ENCODE measurements around the gene TPD52L1.
A peak's percentile ranks its signal among the peaks of the same experiment; 100 is the strongest.

Gene TPD52L1

DNA sequence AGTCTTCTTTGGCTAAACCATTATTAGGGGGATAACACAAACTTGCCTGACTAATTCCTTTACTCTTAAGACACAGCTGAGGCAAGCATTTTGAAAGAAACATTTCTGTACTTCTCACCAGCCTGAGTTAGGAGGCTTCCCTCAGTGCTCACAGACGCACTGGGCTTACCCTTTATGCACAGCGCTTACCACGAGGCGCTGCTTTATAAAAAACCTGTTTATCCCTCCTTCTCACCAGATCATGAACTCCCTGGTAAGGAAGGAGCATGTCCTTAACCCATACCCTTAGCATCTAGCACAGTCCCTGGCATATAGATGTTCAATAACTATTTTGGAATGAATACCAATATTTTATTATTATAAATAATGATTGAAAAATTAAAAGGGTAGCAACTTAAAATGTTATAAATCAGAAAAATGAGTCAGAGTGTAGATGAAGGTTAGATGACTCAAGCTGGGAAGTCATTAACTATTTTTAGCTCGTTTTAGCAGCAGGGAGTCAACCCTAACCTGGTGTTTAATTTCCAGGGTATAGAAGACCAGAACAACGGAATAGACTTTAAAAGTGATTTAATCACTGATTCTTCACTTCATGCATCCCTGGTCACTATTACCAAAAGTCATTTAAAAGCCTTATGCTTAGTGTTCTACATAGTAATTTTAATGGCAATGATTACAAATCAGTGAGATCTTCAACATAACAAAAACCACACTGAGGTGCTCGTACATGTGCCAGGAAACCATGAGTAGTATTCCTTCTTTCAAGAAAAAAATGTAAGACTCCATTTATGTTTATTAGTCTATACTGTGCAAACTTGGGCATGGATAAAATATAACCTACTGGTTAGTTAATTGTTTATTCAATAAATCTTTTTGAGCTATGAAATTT lies 4.1 kb upstream of the TPD52L1 start:
- TF ChIP-seq, protein P1, sequence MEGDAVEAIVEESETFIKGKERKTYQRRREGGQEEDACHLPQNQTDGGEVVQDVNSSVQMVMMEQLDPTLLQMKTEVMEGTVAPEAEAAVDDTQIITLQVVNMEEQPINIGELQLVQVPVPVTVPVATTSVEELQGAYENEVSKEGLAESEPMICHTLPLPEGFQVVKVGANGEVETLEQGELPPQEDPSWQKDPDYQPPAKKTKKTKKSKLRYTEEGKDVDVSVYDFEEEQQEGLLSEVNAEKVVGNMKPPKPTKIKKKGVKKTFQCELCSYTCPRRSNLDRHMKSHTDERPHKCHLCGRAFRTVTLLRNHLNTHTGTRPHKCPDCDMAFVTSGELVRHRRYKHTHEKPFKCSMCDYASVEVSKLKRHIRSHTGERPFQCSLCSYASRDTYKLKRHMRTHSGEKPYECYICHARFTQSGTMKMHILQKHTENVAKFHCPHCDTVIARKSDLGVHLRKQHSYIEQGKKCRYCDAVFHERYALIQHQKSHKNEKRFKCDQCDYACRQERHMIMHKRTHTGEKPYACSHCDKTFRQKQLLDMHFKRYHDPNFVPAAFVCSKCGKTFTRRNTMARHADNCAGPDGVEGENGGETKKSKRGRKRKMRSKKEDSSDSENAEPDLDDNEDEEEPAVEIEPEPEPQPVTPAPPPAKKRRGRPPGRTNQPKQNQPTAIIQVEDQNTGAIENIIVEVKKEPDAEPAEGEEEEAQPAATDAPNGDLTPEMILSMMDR (IDR thresholded peaks at IDR 0.05; ENCODE audit: control extremely low read depth, extremely low read depth, low read depth, missing control alignments), result no peak
- DNase-seq (ENCODE audit: extremely low spot score), result no peak
- POLR2A ChIA-PET, result no interaction called here
- CTCF ChIA-PET, result interaction anchor here (1.5 to 2.3 kb wide), 2 partner anchors 31 to 35 kb away, joined by 3 to 7 read pairs; no protein-coding TSS in a partner anchor

DNA sequence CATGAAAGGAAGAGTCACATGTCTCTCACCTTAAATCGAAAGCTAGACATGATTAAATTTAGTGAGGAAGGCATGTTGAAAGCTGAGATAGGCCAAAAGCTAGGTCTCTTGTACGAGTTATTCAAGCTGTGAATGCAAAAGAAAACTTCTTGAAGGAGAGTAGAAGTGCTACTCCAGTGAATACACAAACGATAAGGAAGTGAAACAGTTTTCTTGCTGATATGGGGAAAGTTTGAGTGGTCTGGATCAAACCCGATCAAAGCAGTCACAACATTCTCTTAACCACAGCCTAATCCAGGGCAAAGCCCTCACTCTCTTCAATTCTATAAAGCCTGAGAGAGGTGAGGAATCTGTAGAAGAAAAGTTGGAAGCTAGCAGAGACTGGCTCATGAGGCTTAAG lies 1.9 kb upstream of the TPD52L1 start:
- ChIA-PET POLR2A (no interaction called here), CTCF (interaction anchor here (1.3 to 3.3 kb wide), 5 partner anchors 14 to 44 kb away, joined by 3 to 10 read pairs (median 4); no protein-coding TSS in a partner anchor)
- no peak for DNase-seq (ENCODE audit: extremely low spot score)
- TF ChIP-seq, protein P1 (IDR thresholded peaks at IDR 0.05; ENCODE audit: control extremely low read depth, extremely low read depth, low read depth, missing control alignments), result no peak

DNA sequence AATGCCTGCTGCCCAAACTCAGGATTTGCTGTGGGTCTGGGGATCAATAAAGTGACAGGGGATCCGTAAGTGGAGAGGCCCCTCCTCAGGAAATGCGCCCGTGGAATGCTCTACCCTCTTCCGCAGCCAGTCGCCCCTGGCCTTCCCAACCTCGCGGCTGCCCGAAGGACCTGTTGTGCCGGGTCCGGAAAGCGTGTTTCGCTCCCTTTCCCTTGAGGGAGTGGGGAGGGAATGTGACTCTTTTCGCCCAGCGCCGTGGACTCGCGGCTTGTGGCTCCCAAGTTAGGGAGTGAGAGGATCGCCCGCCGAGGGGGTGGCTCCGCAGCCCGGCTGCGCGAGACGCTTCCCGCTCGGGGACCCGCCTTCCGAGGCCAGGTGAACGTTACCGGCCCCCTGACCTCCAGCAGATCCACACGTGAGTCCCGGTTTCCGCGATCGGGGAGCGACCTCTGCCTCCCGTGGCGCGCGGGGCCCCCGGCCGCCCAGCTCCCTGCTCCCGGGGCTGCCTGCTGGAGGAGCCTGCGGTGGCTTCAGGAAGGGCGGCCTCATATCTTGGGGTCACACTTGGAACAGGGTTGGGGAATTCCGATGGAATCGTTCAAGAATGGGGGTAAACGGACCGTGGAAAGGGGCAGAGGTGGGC lies 666 bp downstream of the TPD52L1 start:
- TF ChIP-seq, protein P1 (IDR thresholded peaks at IDR 0.05; ENCODE audit: control extremely low read depth, extremely low read depth, low read depth, missing control alignments), result no peak
- ChIA-PET POLR2A (no interaction called here), CTCF (interaction anchor here (0.6 to 3.3 kb wide), 14 partner anchors 9 to 615 kb away, joined by 3 to 14 read pairs (median 4); no protein-coding TSS in a partner anchor)
- peak; percentile 19 for DNase-seq (ENCODE audit: extremely low spot score)

DNA sequence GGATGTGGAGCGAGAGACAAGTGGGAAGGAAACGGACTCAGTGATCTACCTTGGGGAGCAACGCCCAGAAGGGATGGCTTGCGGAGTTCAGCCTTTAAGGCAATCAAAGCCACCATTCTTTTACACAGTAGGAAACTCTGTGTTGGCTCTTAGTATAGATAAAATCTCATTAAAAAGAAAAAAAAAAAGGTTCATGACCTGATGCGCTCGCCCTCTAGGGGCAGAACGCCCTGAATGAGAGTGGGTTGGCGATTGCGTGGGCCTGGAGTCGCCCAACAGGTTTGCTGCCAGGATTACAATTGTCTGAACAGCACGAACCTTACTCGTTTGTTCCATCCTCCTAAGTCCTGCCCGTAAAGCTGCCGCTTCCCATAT lies 1.2 kb downstream of the TPD52L1 start:
- TF ChIP-seq, protein P1 (IDR thresholded peaks at IDR 0.05; ENCODE audit: control extremely low read depth, extremely low read depth, low read depth, missing control alignments), result no peak
- ChIA-PET POLR2A (no interaction called here), CTCF (interaction anchor here (1.4 kb wide), 1 partner anchor 39 kb away, joined by 3 read pairs; no protein-coding TSS in a partner anchor)
- peak; percentile 18 for DNase-seq (ENCODE audit: extremely low spot score)

DNA sequence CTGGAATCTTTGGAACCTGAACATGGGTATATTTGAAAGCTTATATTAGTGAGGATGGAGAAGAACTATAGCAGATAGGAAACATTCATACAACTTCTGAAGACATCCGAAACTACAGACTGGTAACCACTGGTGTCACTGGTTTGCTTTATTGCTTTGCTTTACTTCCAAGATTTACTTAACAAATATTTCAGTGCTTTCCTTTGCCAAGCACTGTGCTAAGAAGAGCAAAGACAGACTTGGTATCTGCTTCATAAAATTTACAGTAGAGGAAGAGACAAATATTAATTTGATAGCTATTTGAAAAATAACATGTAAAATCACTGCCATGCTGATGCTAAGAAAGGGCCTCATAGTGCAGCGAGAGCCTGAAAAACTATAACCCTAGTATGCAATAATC lies 1.8 kb downstream of the TPD52L1 start:
- TF ChIP-seq, protein P1 (IDR thresholded peaks at IDR 0.05; ENCODE audit: control extremely low read depth, extremely low read depth, low read depth, missing control alignments), result no peak
- CTCF ChIA-PET, result no interaction called here
- DNase-seq (ENCODE audit: extremely low spot score), result no peak
- POLR2A ChIA-PET, result no interaction called here

DNA sequence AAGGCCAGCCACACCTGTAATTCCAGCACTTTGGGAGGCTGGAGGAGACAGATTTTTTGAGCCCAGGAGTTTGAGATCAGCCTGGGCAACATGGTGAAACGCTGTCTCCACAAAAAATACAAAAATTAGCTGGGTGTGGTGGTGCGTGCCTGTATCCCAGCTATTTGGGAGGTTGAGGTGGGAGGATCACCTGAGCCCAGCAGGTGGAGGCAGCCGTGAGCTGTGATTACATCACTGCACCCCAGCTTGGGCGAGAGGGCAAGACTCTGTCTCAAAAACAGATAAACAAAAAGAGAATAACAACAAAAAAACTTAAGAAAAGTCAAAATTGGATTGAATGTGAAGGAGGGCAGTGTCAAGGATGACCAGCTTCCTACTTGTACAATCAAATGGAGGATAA lies 2.9 kb downstream of the TPD52L1 start:
- POLR2A ChIA-PET, result no interaction called here

More for the DNA sequence above, 2.9 kb downstream of the TPD52L1 start:
- CTCF ChIA-PET, result interaction anchor here (1.1 kb wide), 1 partner anchor 35 kb away, joined by 4 read pairs; no protein-coding TSS in a partner anchor
- TF ChIP-seq, protein P1 (IDR thresholded peaks at IDR 0.05; ENCODE audit: control extremely low read depth, extremely low read depth, low read depth, missing control alignments), result no peak
- DNase-seq (ENCODE audit: extremely low spot score), result no peak

Measured in GM10248 (cell line).